Lower leg skin (tissue), 4 donors: Measurements from ENCODE around the gene PILRB. TPM values are rescaled to one million over a fixed set of nuclear protein-coding genes. Genes with fewer than 3 reads are reported as not detected.
"Not testable (repeated sequence)": the region's sequence is repeated elsewhere in the genome, so short reads cannot be mapped to it uniquely, and the experiment has no call there.

Experiments used
- DNase-seq, 2 donors: peaks; one replicate each; pipeline ENCODE4 v3.0.0-alpha.2; 2019; ENCODE audit warnings: low spot score in 2 of 2
- H3K4me3 ChIP-seq: fragments of 200-600 bp; sonication (generic); 2 replicates; pipeline ENCODE4 v1.5.1; 2017; ENCODE audit warnings: mild to moderate bottlenecking, low read depth; ENCODE audit not compliant: poor library complexity, severe bottlenecking
- CTCF ChIP-seq, 3 donors: fragments of 450-650 bp; IDR thresholded peaks; one replicate each; pipeline ENCODE4 v1.5.1; 2016; ENCODE audit warnings: antibody characterized with exemption in 3 of 3, mild to moderate bottlenecking in 3 of 3, moderate library complexity in 2 of 3
- POLR2A ChIP-seq, 2 donors: fragments of 450-650 bp; IDR thresholded peaks; one replicate each; pipeline ENCODE4 v1.6.1; 2016 to 2017; ENCODE audit warnings: antibody characterized with exemption in 2 of 2, mild to moderate bottlenecking in 1 of 2, moderate library complexity in 1 of 2
- WGBS, 2 donors: methylation state at CpG; one replicate each; pipeline ENCODE4 v1.1.5; 2018; 5-methylcytosine and 5-hydroxymethylcytosine counted together
- intact Hi-C: fragments of 100-400 bp; cut with DNase I; formaldehyde crosslinking; loops from one replicate; pipeline ENCODE4 v1.15.0; 2023; ENCODE audit warnings: low total_unique reads
- total RNA-seq, 4 donors: library from RNA; depleted of rRNA; stranded (reverse); fragments of >200 nt; gene quantifications; one replicate each; pipeline ENCODE4 v1.1.0, GENCODE V29; 2016

The PILRB gene
- total RNA-seq, 4 donors from 2014 or later, result 33.3 to 86.8 (median 47.3) TPM

- intact Hi-C loops, result no loop called here
- no peak for TF ChIP-seq CTCF (IDR thresholded peaks at IDR 0.05)
- no peak for TF ChIP-seq POLR2A (IDR thresholded peaks at IDR 0.05)
- WGBS, 2 donors, result 77 to 87% methylated on average over 6 of the region's 6 CpGs
- DNase-seq, result no peak
- no peak overlapping the region for H3K4me3 ChIP-seq
Observed at GRCh38 chr7:100370746-100371145, 12.8 kb downstream of the PILRB start.

GRCh38 chr7:100371561-100372171 lies 13.7 kb downstream of the PILRB start:
- WGBS, 2 donors, result 56 to 64% methylated on average over 6 to 7 of the region's 7 CpGs
- H3K4me3 ChIP-seq, result no peak overlapping the region
- intact Hi-C loops, result no loop called here
- DNase-seq, result no peak
- TF ChIP-seq POLR2A (IDR thresholded peaks at IDR 0.05) (no peak), CTCF (IDR thresholded peaks at IDR 0.05) (no peak)

GRCh38 chr7:100372256-100372655 lies 14.3 kb downstream of the PILRB start:
- intact Hi-C loops, result no loop called here
- no peak for DNase-seq
- 41 to 43% methylated on average over 5 to 8 of the region's 8 CpGs for WGBS, 2 donors
- no peak overlapping the region for H3K4me3 ChIP-seq
- TF ChIP-seq POLR2A (IDR thresholded peaks at IDR 0.05), result no peak
- no peak for TF ChIP-seq CTCF (IDR thresholded peaks at IDR 0.05)

- no peak overlapping the region for H3K4me3 ChIP-seq
- no peak for TF ChIP-seq POLR2A (IDR thresholded peaks at IDR 0.05)
- TF ChIP-seq CTCF (IDR thresholded peaks at IDR 0.05), result no peak
- intact Hi-C loops, result no loop called here
- no peak for DNase-seq
- WGBS, 2 donors, result 57 to 58% methylated on average over 5 of the region's 6 CpGs
Observed at GRCh38 chr7:100372694-100373093, 14.8 kb downstream of the PILRB start.

- intact Hi-C loops, result no loop called here
- DNase-seq, result no peak
- H3K4me3 ChIP-seq, result no peak within 1 kb of the TSS
- no peak for TF ChIP-seq CTCF (IDR thresholded peaks at IDR 0.05)
- no peak for TF ChIP-seq POLR2A (IDR thresholded peaks at IDR 0.05)
- 57 to 60% methylated on average over 10 to 12 of the region's 12 CpGs for WGBS, 2 donors
Observed at GRCh38 chr7:100373261-100373831, 15.4 kb downstream of the PILRB start, which contains the start of gene PILRA. Gene PILRA (plus strand): TSS chr7:100373487. CDS start chr7:100373657, 170 bp downstream.

GRCh38 chr7:100373870-100374598 lies 16.1 kb downstream of the PILRB start:
- 68 to 76% methylated on average over 15 of the region's 15 CpGs for WGBS, 2 donors
- H3K4me3 ChIP-seq, DNase-seq, intact Hi-C loops: not testable (repeated sequence)
